Measurements from ENCODE around the gene CPNE8. TPM values are rescaled to one million over a fixed set of nuclear protein-coding genes. Genes with fewer than 3 reads are reported as not detected.

CPNE8 gene
- total RNA-seq, 1 donor from 2014 or later, result 1.7 TPM

- no peaks in the 10 kb centered on the region for H3K36me3 Mint-ChIP-seq (ENCODE audit: insufficient read depth)
- H3K27ac Mint-ChIP-seq, result no peak overlapping the region
- no peak overlapping the region for H3K4me3 Mint-ChIP-seq (ENCODE audit: low read depth)
These were observed 73.7 kb downstream of the CPNE8 start for GRCh38 chr12:38831715-38832114.

GRCh38 chr12:38825006-38825405 is 80.4 kb downstream of the CPNE8 start:
- no peak for DNase-seq (ENCODE audit: low spot score, unreplicated experiment)
- no peak for TF ChIP-seq CTCF (IDR thresholded peaks at IDR 0.05; ENCODE audit: unreplicated experiment)
- Mint-ChIP-seq H3K9me3 (ENCODE audit: low read depth) (no peaks in the 10 kb centered on the region), H3K36me3 (ENCODE audit: insufficient read depth) (no peaks in the 10 kb centered on the region), H3K4me3 (ENCODE audit: low read depth) (no peak overlapping the region), H3K27me3 (no peaks in the 10 kb centered on the region), H3K4me1 (ENCODE audit: low read depth) (no peaks in the 10 kb centered on the region), H3K27ac (no peak overlapping the region)

More at GRCh38 chr12:38831715-38832114, 73.7 kb downstream of the CPNE8 start:
- H3K9me3 Mint-ChIP-seq (ENCODE audit: low read depth), result no peaks in the 10 kb centered on the region
- no peak for TF ChIP-seq CTCF (IDR thresholded peaks at IDR 0.05; ENCODE audit: unreplicated experiment)
- H3K4me1 Mint-ChIP-seq (ENCODE audit: low read depth), result no peaks in the 10 kb centered on the region
- no peak for DNase-seq (ENCODE audit: low spot score, unreplicated experiment)
- no peaks in the 10 kb centered on the region for H3K27me3 Mint-ChIP-seq

GRCh38 chr12:38823738-38824137 is 81.7 kb downstream of the CPNE8 start:
- no peak for TF ChIP-seq CTCF (IDR thresholded peaks at IDR 0.05; ENCODE audit: unreplicated experiment)
- no peaks in the 10 kb centered on the region for H3K4me1 Mint-ChIP-seq (ENCODE audit: low read depth)
- DNase-seq (ENCODE audit: low spot score, unreplicated experiment), result no peak
- H3K36me3 Mint-ChIP-seq (ENCODE audit: insufficient read depth), result no peaks in the 10 kb centered on the region
- H3K4me3 Mint-ChIP-seq (ENCODE audit: low read depth), result no peak overlapping the region
- H3K9me3 Mint-ChIP-seq (ENCODE audit: low read depth), result no peaks in the 10 kb centered on the region
- H3K27ac Mint-ChIP-seq, result no peak overlapping the region
- no peaks in the 10 kb centered on the region for H3K27me3 Mint-ChIP-seq

- DNase-seq (ENCODE audit: low spot score, unreplicated experiment), result no peak
- H3K9me3 Mint-ChIP-seq (ENCODE audit: low read depth), result no peaks in the 10 kb centered on the region
- no peaks in the 10 kb centered on the region for H3K27me3 Mint-ChIP-seq
- no peak overlapping the region for H3K4me3 Mint-ChIP-seq (ENCODE audit: low read depth)
- no peaks in the 10 kb centered on the region for H3K36me3 Mint-ChIP-seq (ENCODE audit: insufficient read depth)
- TF ChIP-seq CTCF (IDR thresholded peaks at IDR 0.05; ENCODE audit: unreplicated experiment), result no peak
- H3K27ac Mint-ChIP-seq, result no peak overlapping the region
- no peaks in the 10 kb centered on the region for H3K4me1 Mint-ChIP-seq (ENCODE audit: low read depth)
These were observed 82.1 kb downstream of the CPNE8 start for GRCh38 chr12:38823314-38823713.

- no peak for DNase-seq (ENCODE audit: low spot score, unreplicated experiment)
- Mint-ChIP-seq H3K27me3 (no peaks in the 10 kb centered on the region), H3K9me3 (ENCODE audit: low read depth) (no peaks in the 10 kb centered on the region), H3K27ac (no peak overlapping the region), H3K36me3 (ENCODE audit: insufficient read depth) (no peaks in the 10 kb centered on the region), H3K4me1 (ENCODE audit: low read depth) (no peaks in the 10 kb centered on the region), H3K4me3 (ENCODE audit: low read depth) (no peak overlapping the region)
- no peak for TF ChIP-seq CTCF (IDR thresholded peaks at IDR 0.05; ENCODE audit: unreplicated experiment)
These were observed 87.4 kb downstream of the CPNE8 start for GRCh38 chr12:38817942-38818341.

Measured in progenitor cell of endocrine pancreas (in vitro differentiated cells).